B cell (primary cell): ENCODE results near the gene FBXL20. TPM values are rescaled to one million over a fixed set of nuclear protein-coding genes. Genes with fewer than 3 reads are reported as not detected.
A peak's percentile ranks its signal among the peaks of the same experiment; 100 is the strongest.

ENCODE experiments used
- ATAC-seq: fragments of 200-7000 bp; cut with Tn5 transposase; one replicate; pipeline ENCODE4 v1.10.0; 2021; ENCODE audit warnings: low read depth, mild to moderate bottlenecking, moderate number of reproducible peaks, moderate library complexity
- CTCF ChIA-PET: fragments of 350-600 bp; sonication (Branson Sonifier 250); formaldehyde crosslinking; loops from one replicate; lab custom pipeline; 2021; ENCODE audit warnings: antibody characterized with exemption, inconsistent platforms; lab: Charles Lee
- POLR2A ChIA-PET: fragments of 350-600 bp; sonication (Branson Sonifier 250); formaldehyde crosslinking; loops from one replicate; lab custom pipeline; 2021; ENCODE audit warnings: antibody characterized with exemption; lab: Charles Lee
- DNase-seq: peaks from one replicate; pipeline ENCODE4 v3.0.0; 2013
- H2AFZ ChIP-seq: 2 replicates; pipeline ENCODE4 v1.6.1; 2012; ENCODE audit warnings: mild to moderate bottlenecking, low read depth, low read length; ENCODE audit not compliant: insufficient read depth, poor library complexity, severe bottlenecking
- H3K27ac ChIP-seq, 2 donors: 1 replicate in 1 of 2; 2 replicates in 1 of 2; pipeline ENCODE4 v1.5.1; 2012 to 2013; ENCODE audit warnings: low read length in 2 of 2, mild to moderate bottlenecking in 2 of 2, moderate library complexity in 1 of 2
- H3K27me3 ChIP-seq, 4 experiments: fragments of 200-600 bp in 1 of 4; sonication (generic) in 1 of 4; replicated peaks in 1 of 4; 1 replicate in 2 of 4; 2 replicates in 2 of 4; pipeline versions ENCODE4 v1.6.1 to v1.7.0; 2013 to 2016; ENCODE audit warnings: low read length in 3 of 4, mild to moderate bottlenecking in 2 of 4, mixed read lengths in 1 of 4, moderate library complexity in 1 of 4; ENCODE audit not compliant: insufficient read depth in 4 of 4, control insufficient read depth in 3 of 4; ENCODE audit errors: control extremely low read depth in 1 of 4
- H3K36me3 ChIP-seq, 2 experiments: replicated peaks in 1 of 2; 1 replicate in 1 of 2; 2 replicates in 1 of 2; pipeline versions ENCODE4 v1.6.1 to v1.7.1; 2013; ENCODE audit warnings: low read length in 1 of 2; ENCODE audit not compliant: insufficient read depth in 2 of 2, control insufficient read depth in 1 of 2; ENCODE audit errors: control extremely low read depth in 1 of 2, extremely low read depth in 1 of 2
- H3K4me1 ChIP-seq, 2 donors: fragments of 200-600 bp in 1 of 2; sonication (generic) in 1 of 2; 1 replicate in 1 of 2; 2 replicates in 1 of 2; pipeline versions ENCODE4 v1.5.1 to v1.6.1; 2013 to 2017; ENCODE audit warnings: low read length in 2 of 2; ENCODE audit not compliant: control insufficient read depth in 2 of 2, insufficient read depth in 2 of 2
- H3K4me2 ChIP-seq: replicated peaks from 2 replicates; pipeline ENCODE3; 2012; ENCODE audit warnings: mild to moderate bottlenecking, low read depth, low read length; ENCODE audit not compliant: poor library complexity, severe bottlenecking
- H3K4me3 ChIP-seq, 5 experiments: fragments of 200-600 bp in 1 of 5; sonication (generic) in 1 of 5; 1 replicate in 3 of 5; 2 replicates in 2 of 5; pipeline versions ENCODE4 v1.5.1 to v1.7.0; 2011 to 2016; ENCODE audit warnings: low read length in 4 of 5, mild to moderate bottlenecking in 4 of 5, low read depth in 2 of 5, control low read depth in 1 of 5, moderate library complexity in 1 of 5; ENCODE audit not compliant: insufficient read depth in 1 of 5; ENCODE audit errors: control extremely low read depth in 1 of 5, extremely low read depth in 1 of 5
- H3K79me2 ChIP-seq: fragments of 200-600 bp; sonication (generic); one replicate; pipeline ENCODE4 v1.6.0; 2016; ENCODE audit warnings: low read length; ENCODE audit not compliant: control insufficient read depth, insufficient read depth
- H3K9ac ChIP-seq: fragments of 200-600 bp; sonication (generic); 2 replicates; pipeline ENCODE4 v1.6.1; 2017; ENCODE audit warnings: mild to moderate bottlenecking, low read length, moderate library complexity
- H3K9me3 ChIP-seq, 3 donors: one replicate each; pipeline versions ENCODE4 v1.6.1 to v1.7.1; 2013; ENCODE audit warnings: low read length in 2 of 3; ENCODE audit not compliant: control insufficient read depth in 2 of 3, insufficient read depth in 1 of 3; ENCODE audit errors: control extremely low read depth in 1 of 3
- H4K20me1 ChIP-seq: 2 replicates; pipeline ENCODE4 v1.6.0; 2012; ENCODE audit warnings: mild to moderate bottlenecking, low read length; ENCODE audit not compliant: insufficient read depth, control insufficient read depth, poor library complexity, severe bottlenecking
- H3K27ac Mint-ChIP-seq: one replicate; pipeline ENCODE4 v1.8.0; 2021; ENCODE audit warnings: mixed read lengths
- H3K27me3 Mint-ChIP-seq: one replicate; pipeline ENCODE4 v1.8.0; 2021; ENCODE audit warnings: mixed read lengths
- H3K4me1 Mint-ChIP-seq: one replicate; pipeline ENCODE4 v1.8.0; 2021; ENCODE audit warnings: mixed read lengths
- H3K4me3 Mint-ChIP-seq: one replicate; pipeline ENCODE4 v1.8.0; 2021; ENCODE audit warnings: mixed read lengths
- H3K9me3 Mint-ChIP-seq: one replicate; pipeline ENCODE4 v1.8.0; 2022; ENCODE audit warnings: mixed read lengths; ENCODE audit not compliant: insufficient read depth
- EZH2 ChIP-seq: IDR thresholded peaks from 2 replicates; pipeline ENCODE4 v1.6.1; 2012; ENCODE audit warnings: borderline replicate concordance, low read depth, mild to moderate bottlenecking, moderate library complexity, low read length; ENCODE audit not compliant: insufficient read depth, poor library complexity, severe bottlenecking
- WGBS: methylation state at CpG from one replicate; pipeline ENCODE4 v1.1.5; 2013; ENCODE audit warnings: missing lambda C conversion rate; ENCODE audit not compliant: insufficient coverage; 5-methylcytosine and 5-hydroxymethylcytosine counted together
- intact Hi-C: fragments of 100-400 bp; cut with micrococcal nuclease; formaldehyde crosslinking; loops from one replicate; pipeline ENCODE4 v1.10.0; 2022
- polyA plus RNA-seq: library from polyadenylated mRNA; depleted of rRNA; stranded (reverse); fragments of >200 nt; gene quantifications from 2 replicates; pipeline ENCODE4 v1.2.3, GENCODE V29; 2012
- total RNA-seq, 2 donors: library from RNA; stranded (reverse); fragments of 120-200 nt in 1 of 2; gene quantifications; 1 replicate in 1 of 2; 2 replicates in 1 of 2; pipeline versions ENCODE4 v1.2.3 to v1.2.4, GENCODE V29; 2013 to 2022
- TF ChIP-seq, protein P1 (sequence below): fragments of 200-600 bp; IDR thresholded peaks from one replicate; pipeline ENCODE4 v1.8.0; 2022; ENCODE audit warnings: antibody characterized with exemption, mild to moderate bottlenecking

Gene FBXL20
- total and polyA plus RNA-seq, 2 donors (not counting 1 experiment from before 2014, with no cell fraction given), result 6.1 to 36.2 TPM

DNA sequence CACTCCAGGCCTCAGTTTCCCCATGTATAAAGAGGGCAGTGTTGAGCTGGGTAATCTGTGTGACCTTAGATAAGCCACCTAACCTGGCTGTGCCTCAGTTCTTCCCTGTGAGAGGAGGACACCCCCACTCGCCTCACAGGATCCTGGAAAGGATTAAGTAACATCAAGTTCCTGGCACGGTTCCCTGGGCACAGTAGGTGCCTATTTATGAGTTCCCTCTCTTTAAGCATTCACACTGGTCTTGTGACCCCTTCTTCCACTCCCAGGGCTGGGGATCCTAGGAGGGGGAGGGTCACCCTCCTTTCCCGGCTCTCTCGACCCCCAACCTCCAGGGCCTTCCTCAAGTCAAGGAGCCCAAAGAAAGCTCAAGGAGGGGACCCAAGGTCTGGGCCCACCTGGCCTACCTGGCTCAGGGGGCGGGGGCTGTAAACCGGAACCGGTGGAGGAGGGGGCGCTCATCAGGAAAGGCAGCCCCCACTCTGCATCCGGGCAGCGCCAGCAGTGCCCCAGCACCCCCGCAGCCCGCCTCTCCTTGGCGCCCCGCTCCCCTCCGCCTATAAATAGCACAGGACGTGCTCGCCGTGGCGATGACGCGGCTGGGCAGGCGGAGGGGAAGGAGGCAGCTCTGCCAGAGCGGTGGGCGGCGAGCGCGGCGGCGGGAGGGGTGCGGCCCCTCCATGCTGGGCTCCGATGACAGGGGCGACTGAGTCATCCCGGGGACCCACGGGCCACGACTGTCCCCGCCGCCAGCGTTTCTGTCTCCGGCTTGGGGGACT is 191.9 kb downstream of the FBXL20 start:
- TF ChIP-seq EZH2, result no peak
- TF ChIP-seq, protein P1, sequence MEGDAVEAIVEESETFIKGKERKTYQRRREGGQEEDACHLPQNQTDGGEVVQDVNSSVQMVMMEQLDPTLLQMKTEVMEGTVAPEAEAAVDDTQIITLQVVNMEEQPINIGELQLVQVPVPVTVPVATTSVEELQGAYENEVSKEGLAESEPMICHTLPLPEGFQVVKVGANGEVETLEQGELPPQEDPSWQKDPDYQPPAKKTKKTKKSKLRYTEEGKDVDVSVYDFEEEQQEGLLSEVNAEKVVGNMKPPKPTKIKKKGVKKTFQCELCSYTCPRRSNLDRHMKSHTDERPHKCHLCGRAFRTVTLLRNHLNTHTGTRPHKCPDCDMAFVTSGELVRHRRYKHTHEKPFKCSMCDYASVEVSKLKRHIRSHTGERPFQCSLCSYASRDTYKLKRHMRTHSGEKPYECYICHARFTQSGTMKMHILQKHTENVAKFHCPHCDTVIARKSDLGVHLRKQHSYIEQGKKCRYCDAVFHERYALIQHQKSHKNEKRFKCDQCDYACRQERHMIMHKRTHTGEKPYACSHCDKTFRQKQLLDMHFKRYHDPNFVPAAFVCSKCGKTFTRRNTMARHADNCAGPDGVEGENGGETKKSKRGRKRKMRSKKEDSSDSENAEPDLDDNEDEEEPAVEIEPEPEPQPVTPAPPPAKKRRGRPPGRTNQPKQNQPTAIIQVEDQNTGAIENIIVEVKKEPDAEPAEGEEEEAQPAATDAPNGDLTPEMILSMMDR, result no peak
- H3K4me2 ChIP-seq, result peak overlapping the region; percentile 96
- H3K4me3 Mint-ChIP-seq, result peak overlapping the region; percentile 77
- peaks cover 33% of the 10 kb centered on the region for H3K4me1 Mint-ChIP-seq
- H3K27ac ChIP-seq, result no peak overlapping the region
- H3K4me1 ChIP-seq, result peaks cover 32 to 39% of the 10 kb centered on the region in 2 donors
- ATAC-seq (peak; percentile 40), DNase-seq (peak; percentile 65)
- peaks cover 0 to 3% (median 0%) of the 10 kb centered on the region in 3 donors for H3K9me3 ChIP-seq
- H3K9me3 Mint-ChIP-seq, result no peaks in the 10 kb centered on the region
- peak overlapping the region; percentile 59 for H3K9ac ChIP-seq
- no peaks in the 10 kb centered on the region for H4K20me1 ChIP-seq
- H3K36me3 ChIP-seq, result peaks cover 2 to 7% of the 10 kb centered on the region in 2 experiments
- H3K27ac Mint-ChIP-seq, result peak overlapping the region; percentile 68
- no peaks in the 10 kb centered on the region for H3K79me2 ChIP-seq
- H3K27me3 ChIP-seq, result peaks cover 0 to 12% (median 3%) of the 10 kb centered on the region in 4 experiments
- intact Hi-C loops, result loop anchor here (1.0 to 10.0 kb wide), 2 partner anchors 9 to 195 kb away; partner anchors contain the start of genes FBXL20 and RPL19
- WGBS, result 4% methylated on average over 37 of the region's 39 CpGs
- ChIA-PET POLR2A (interaction anchor here (0.6 to 1.8 kb wide), 7 partner anchors 10 to 344 kb away, joined by 3 to 11 read pairs (median 5); partner anchors contain the start of genes CDK12 and RPL19), CTCF (interaction anchor here (0.5 to 18.9 kb wide), 9 partner anchors 10 to 656 kb away, joined by 3 to 707 read pairs (median 4); partner anchors contain the start of genes CDK12, MED1 and RPL19)
- H3K27me3 Mint-ChIP-seq, result no peaks in the 10 kb centered on the region
- peak overlapping the region; percentile 76 for H2AFZ ChIP-seq
- peak overlapping the region in 4 of 5 experiments; percentile 35 to 52 (median 48) for H3K4me3 ChIP-seq
